ENCODE measurements around the gene CASTOR2. TPM values are rescaled to one million over a fixed set of nuclear protein-coding genes. Genes with fewer than 3 reads are reported as not detected.

CASTOR2 gene
- total RNA-seq, 1 donor = 4.5 TPM

DNA sequence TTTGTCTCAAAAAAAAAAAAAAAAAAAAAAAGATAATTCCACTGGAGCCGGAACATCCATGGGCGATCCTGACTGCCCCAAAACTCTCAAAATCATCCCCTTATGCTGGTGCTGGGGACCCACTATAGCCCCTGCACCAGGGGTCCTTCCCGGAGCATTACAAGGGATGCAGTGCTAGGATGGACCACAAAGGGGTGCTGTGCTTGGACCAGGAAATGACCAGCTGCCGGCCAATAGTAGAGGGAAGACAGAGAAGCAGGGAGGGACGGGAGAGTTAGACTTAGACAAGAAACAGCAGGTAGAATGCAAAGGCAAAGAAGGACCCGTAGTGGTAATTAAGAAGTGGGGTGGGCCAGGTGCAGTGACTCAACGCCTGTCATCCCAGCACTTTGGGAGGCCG is 68.6 kb downstream of the CASTOR2 start:
- H3K27me3 ChIP-seq (ENCODE audit: insufficient read depth, low read length) = no peaks in the 10 kb centered on the region
- no peak overlapping the region for H3K4me3 ChIP-seq (ENCODE audit: low read length)
- H3K4me1 ChIP-seq (ENCODE audit: insufficient read depth, low read length) = no peaks in the 10 kb centered on the region
- no peaks in the 10 kb centered on the region for H3K9me3 ChIP-seq (ENCODE audit: low read depth, low read length)

DNA sequence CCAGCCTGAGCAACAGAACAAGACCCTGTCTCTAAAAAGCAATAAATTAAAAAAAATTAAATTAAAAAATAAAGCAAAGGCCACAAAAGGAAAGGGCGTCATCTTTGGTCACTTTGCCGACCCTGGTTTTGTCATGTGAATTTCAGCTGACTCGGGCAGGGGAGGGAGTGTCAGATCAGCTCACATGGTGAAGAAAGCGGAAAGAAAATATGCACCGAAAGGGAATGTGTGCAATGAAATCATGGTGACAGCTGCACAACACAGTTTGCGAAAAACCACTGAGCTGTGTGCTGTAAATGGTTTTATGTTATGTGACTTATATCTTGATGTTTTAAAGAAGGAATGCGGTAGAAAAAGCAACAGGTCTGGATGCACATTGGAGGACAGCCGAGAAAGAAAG is 69.3 kb downstream of the CASTOR2 start:
- Histone ChIP-seq H3K27me3 (ENCODE audit: insufficient read depth, low read length) (no peaks in the 10 kb centered on the region), H3K4me1 (ENCODE audit: insufficient read depth, low read length) (no peaks in the 10 kb centered on the region), H3K9me3 (ENCODE audit: low read depth, low read length) (no peaks in the 10 kb centered on the region), H3K4me3 (ENCODE audit: low read length) (no peak overlapping the region)

DNA sequence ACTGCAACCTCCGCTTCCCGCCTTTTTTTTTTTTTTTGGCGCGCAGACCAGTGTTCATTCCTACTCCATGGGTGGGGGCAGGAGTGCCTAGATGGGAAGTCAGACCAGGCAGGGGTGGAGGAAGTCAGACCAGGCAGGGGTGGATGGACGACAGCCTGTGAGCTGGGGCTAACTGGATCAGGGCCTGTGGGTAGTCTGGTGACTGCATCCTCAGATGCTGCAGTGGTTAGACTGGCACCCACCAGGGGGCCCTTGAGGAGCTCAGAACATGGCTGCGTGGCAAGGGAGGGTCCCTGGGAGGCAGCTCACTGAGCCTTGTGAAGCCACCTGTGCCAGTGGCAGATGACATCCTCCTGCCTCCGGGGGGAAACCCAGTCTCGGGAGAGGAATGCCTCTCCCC is 74.0 kb downstream of the CASTOR2 start:
- H3K4me3 ChIP-seq (ENCODE audit: low read length) = no peak overlapping the region
- no peaks in the 10 kb centered on the region for H3K4me1 ChIP-seq (ENCODE audit: insufficient read depth, low read length)
- no peaks in the 10 kb centered on the region for H3K27me3 ChIP-seq (ENCODE audit: insufficient read depth, low read length)
- no peaks in the 10 kb centered on the region for H3K9me3 ChIP-seq (ENCODE audit: low read depth, low read length)

DNA sequence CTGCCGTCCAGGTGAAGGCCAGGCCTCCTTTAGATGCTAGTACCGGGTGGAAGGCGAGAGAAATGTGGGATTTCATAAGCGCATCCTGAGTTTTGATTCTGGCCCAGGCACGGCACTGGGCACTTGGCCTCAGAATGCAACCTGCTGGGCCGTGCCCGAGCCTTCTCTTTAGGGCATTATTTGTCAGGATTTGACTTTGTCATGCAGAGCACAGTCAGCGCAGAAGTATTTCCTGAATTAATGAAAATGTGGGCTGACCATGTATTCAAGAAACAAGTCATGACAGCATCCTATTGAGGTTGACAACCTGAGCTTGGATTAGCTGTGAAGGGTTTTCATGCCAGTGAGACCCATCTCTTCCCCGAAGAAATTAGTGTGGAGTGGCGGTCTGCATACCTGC is 74.7 kb downstream of the CASTOR2 start:
- Histone ChIP-seq H3K4me3 (ENCODE audit: low read length) (no peak overlapping the region), H3K9me3 (ENCODE audit: low read depth, low read length) (no peaks in the 10 kb centered on the region), H3K27me3 (ENCODE audit: insufficient read depth, low read length) (no peaks in the 10 kb centered on the region), H3K4me1 (ENCODE audit: insufficient read depth, low read length) (no peaks in the 10 kb centered on the region)

DNA sequence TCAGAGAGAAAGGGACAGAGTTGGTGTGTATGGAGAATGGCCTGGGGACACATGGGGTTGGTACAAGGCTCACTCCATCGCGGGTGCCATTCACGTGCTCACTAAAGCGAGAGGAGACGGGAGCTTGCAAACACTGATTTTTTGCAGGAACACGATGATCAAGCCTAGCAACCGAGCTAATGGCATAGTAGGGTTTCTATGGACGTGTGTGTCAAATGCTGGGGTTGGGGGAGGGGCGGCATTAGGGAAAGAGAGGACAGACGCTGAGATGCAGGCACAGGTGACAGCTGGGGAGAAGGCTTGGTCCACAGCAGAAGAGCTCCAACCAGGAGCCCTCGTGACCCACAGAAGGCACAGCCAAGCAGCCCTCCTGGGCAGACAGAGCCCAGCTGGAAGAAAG is 75.2 kb downstream of the CASTOR2 start:
- no peaks in the 10 kb centered on the region for H3K4me1 ChIP-seq (ENCODE audit: insufficient read depth, low read length)
- H3K9me3 ChIP-seq (ENCODE audit: low read depth, low read length) = no peaks in the 10 kb centered on the region
- H3K27me3 ChIP-seq (ENCODE audit: insufficient read depth, low read length) = no peaks in the 10 kb centered on the region
- no peak overlapping the region for H3K4me3 ChIP-seq (ENCODE audit: low read length)

DNA sequence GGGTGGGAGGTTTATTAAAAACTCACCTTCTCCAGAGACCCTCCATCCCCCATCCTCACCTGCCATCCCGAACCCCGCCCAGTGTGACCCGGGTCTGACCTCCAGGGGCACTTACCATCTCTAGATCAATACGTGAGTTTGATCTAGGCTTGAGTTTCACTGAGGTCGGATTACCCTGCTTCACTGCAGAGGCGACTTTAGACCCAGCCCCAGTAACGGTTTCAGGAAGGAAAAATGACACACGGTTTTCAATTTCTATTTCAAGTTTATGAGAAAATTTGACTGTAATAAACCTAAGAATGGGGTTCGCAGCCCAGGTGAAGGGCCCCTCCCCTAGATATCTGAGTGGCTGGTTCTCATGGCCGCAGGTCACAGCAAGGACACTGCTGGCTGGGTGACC is 76.0 kb downstream of the CASTOR2 start:
- H3K9me3 ChIP-seq (ENCODE audit: low read depth, low read length) = no peaks in the 10 kb centered on the region
- no peaks in the 10 kb centered on the region for H3K4me1 ChIP-seq (ENCODE audit: insufficient read depth, low read length)
- H3K4me3 ChIP-seq (ENCODE audit: low read length) = no peak overlapping the region
- H3K27me3 ChIP-seq (ENCODE audit: insufficient read depth, low read length) = no peaks in the 10 kb centered on the region

DNA sequence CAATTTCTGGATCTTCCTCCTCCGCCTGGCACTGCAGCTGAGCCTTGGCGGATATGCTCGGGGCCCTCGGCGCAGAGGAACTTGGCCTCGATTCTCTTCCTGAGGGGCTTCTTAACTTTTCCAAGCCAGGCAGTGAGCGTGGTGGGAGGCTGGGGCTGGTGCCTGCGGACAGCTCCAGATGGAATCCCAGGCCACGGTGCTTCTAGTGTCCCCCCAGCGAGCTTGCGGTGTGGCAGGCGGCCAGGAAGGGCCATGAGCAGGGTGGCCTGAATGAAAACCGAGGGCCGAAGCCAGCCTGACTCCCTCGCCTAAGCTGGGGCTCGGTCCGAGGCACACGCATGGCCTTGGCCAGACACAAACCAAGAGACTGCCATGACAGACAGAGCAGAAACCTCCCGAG is 77.8 kb downstream of the CASTOR2 start:
- no peaks in the 10 kb centered on the region for H3K4me1 ChIP-seq (ENCODE audit: insufficient read depth, low read length)
- H3K9me3 ChIP-seq (ENCODE audit: low read depth, low read length) = no peaks in the 10 kb centered on the region
- H3K27me3 ChIP-seq (ENCODE audit: insufficient read depth, low read length) = no peaks in the 10 kb centered on the region
- no peak overlapping the region for H3K4me3 ChIP-seq (ENCODE audit: low read length)

DNA sequence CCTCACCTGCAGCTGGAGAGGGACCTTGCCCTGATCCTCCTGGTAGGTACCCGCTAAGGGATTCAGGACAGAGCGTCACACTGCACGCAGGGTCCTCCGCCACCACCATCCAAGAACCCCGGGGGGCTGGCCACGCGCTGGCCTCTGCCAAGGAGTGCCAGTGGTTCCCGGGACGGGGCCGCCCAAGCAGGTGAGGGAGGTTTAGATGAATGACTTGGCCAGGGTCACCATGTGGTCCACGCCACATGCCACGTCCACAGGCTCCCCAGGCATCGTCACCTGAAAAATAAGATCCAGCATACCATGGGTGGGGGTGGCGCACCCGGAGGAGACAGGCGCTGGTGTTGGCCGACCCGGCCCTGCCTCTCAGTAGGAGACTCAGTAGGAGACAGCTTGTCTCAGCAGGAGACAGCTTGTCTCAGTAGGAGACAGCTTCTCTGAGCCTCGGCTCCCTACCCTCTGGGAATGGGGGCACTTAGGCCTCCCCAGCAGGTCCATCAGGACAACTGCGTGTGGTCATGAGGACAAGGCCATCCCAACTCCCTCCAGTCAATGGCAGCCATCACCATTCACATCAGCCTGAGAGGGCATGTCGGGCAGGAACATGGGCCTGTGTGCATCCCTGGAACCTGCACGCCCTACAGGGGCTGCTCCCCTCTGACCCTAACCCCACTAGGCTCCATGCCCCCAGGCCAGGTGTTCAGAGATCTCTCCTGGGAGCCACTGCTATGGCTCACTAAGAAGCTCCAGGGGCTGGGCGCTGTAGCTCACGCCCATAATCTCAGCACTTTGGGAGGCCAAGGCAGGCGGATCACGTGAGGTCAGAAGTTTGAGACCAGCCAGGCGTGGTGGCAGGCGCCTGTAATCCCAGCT is 78.6 kb downstream of the CASTOR2 start:
- H3K4me3 ChIP-seq (ENCODE audit: low read length) = no peak overlapping the region
- no peaks in the 10 kb centered on the region for H3K4me1 ChIP-seq (ENCODE audit: insufficient read depth, low read length)
- no peaks in the 10 kb centered on the region for H3K9me3 ChIP-seq (ENCODE audit: low read depth, low read length)
- H3K27me3 ChIP-seq (ENCODE audit: insufficient read depth, low read length) = no peaks in the 10 kb centered on the region

DNA sequence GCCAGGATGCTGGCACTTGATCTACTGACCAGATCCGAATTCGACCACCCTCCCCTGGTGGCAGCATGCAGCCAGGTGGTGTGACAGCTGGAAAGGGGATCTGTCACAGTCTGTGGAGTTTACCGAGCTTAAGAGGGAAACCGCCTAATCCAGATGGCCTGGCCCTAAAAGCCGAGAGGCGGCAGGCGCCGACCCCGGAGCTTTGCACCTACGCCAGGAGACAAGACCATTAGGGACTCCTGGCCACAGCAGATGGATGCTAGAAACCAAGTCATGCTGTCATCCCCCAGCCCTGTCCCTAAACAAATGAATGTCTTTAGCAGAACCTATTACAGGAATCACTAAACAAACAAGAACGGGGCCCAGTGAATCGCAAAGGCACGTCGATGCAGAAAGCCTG is 81.4 kb downstream of the CASTOR2 start:
- no peaks in the 10 kb centered on the region for H3K27me3 ChIP-seq (ENCODE audit: insufficient read depth, low read length)
- H3K9me3 ChIP-seq (ENCODE audit: low read depth, low read length) = no peaks in the 10 kb centered on the region
- H3K4me3 ChIP-seq (ENCODE audit: low read length) = no peak overlapping the region
- H3K4me1 ChIP-seq (ENCODE audit: insufficient read depth, low read length) = no peaks in the 10 kb centered on the region

DNA sequence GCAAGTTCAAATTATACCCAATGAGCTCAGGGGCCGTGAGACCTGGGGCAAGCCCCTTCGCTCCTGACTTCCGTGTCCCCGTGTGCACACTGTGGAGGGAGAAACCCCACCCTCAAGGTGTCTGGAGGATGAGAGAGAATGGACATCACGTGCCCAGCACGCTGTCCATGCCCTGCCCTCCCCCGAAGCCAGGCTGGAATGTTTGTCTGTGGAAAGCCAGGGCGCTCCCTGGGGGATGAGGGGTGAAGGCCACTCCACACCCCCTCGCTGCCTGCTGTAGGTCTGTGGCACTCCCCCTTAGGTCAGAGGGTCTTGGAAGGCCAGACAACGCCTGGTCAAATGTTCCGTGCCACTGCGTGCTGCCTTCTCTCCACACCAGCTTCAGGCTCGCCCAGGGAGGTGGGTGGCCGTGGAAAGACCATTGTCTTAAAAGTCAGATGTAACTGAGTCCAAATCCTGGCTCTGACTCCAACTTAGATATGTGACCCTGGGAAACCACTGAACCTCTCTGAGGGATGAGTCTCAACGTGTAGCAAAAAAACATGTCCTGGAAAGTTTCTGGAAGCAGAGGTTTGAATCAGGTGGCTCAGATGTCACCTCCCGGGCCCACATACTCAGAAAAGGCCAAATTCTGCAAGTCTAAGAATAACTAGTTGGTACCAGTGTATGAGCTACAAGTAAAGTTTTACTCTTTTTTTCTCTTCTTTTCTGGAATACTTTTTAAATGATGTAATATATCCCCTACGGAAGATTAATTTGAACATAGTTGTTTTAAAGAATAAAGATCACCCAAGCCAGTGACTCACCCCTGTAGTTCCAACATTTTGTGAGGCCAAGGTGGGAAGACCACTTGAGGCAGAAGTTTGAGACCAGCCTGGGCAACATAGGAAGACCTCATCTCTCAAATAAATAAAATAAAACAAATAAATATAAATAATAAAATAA is 84.2 kb downstream of the CASTOR2 start:
- H3K4me3 ChIP-seq (ENCODE audit: low read length) = no peak overlapping the region

DNA sequence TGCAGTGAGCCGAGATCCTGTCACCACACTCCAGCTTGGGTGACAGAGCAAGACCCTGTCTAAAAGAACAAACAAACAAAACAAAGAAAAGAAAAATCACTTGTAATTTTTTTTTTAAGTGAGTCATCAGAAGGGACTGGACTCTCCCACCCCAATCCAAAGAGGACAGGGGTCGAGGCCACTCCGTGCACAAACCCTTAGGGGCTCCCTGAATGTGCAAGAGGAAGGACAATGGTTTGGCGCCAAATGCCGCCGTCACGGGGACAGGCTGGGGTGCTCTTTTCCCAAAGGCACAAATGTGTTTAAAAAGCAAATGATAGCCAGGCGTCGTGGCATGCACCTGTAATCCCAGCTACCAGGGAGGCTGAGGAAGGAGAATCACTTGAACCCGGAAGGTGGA is 85.3 kb downstream of the CASTOR2 start:
- Histone ChIP-seq H3K9me3 (ENCODE audit: low read depth, low read length) (no peaks in the 10 kb centered on the region), H3K27me3 (ENCODE audit: insufficient read depth, low read length) (no peaks in the 10 kb centered on the region), H3K4me1 (ENCODE audit: insufficient read depth, low read length) (no peaks in the 10 kb centered on the region), H3K4me3 (ENCODE audit: low read length) (no peak overlapping the region)

More for the DNA sequence above, 84.2 kb downstream of the CASTOR2 start:
- no peaks in the 10 kb centered on the region for H3K9me3 ChIP-seq (ENCODE audit: low read depth, low read length)
- no peaks in the 10 kb centered on the region for H3K4me1 ChIP-seq (ENCODE audit: insufficient read depth, low read length)
- no peaks in the 10 kb centered on the region for H3K27me3 ChIP-seq (ENCODE audit: insufficient read depth, low read length)

DNA sequence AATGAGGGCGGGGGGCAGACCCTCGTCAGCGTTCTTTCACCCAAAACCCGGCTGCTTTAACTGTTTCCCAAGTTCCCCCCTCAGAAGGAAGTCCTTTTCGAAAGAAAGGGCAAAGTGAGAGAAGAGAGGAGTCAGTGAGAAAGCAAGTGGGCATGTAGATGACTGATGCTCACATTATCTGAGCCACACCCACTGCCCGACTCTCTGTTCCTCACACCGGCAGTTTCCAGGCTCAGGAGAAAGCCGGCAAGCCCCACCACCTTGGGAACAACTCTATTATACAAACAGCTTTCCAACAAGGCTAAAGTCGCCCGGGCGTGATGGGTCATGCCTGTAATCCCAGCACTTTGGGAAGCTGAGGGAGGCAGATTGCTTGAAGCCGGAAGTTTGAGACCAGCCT is 86.0 kb downstream of the CASTOR2 start:
- H3K4me3 ChIP-seq (ENCODE audit: low read length) = no peak overlapping the region
- H3K9me3 ChIP-seq (ENCODE audit: low read depth, low read length) = no peaks in the 10 kb centered on the region
- H3K4me1 ChIP-seq (ENCODE audit: insufficient read depth, low read length) = no peaks in the 10 kb centered on the region
- no peaks in the 10 kb centered on the region for H3K27me3 ChIP-seq (ENCODE audit: insufficient read depth, low read length)

DNA sequence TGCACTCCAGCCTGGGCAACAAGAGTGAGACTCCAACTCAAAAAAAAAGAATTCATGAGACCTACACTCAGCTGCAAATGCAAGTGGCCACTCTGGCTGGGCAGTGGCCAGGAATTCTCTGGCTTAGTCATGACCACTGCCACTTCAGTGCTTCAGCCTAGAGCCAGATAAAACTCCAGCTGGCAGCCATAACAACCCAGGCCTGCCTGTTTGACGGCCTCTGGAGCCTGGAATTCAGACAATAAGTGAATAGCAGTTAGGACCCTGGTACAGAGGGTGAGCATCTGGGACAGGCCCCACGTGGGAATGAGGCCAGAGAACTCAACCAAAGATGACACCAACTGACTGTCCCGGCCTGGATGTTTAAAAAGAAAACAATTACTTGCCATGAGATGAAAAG is 90.2 kb downstream of the CASTOR2 start:
- Histone ChIP-seq H3K4me1 (ENCODE audit: insufficient read depth, low read length) (no peaks in the 10 kb centered on the region), H3K4me3 (ENCODE audit: low read length) (no peak overlapping the region), H3K9me3 (ENCODE audit: low read depth, low read length) (no peaks in the 10 kb centered on the region), H3K27me3 (ENCODE audit: insufficient read depth, low read length) (no peaks in the 10 kb centered on the region)

DNA sequence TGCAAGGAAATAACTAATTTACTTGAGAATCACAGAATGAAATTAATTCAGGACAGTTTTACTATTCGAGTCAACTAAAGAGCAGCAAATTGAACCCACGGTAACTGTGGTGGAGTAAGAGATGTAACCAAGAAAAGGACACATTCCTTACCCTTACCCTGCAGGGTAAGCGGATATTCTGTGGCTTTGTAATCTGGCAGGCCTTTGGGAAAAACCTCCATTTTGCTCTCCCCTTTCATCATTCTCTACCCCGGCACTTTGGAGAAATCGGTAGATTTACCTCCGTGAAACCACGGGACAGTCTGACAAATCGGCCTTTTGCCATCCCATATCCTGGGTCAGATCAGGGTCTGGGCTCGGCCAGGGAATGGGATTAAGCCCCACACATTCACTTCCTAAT is 90.7 kb downstream of the CASTOR2 start:
- Histone ChIP-seq H3K4me1 (ENCODE audit: insufficient read depth, low read length) (no peaks in the 10 kb centered on the region), H3K27me3 (ENCODE audit: insufficient read depth, low read length) (no peaks in the 10 kb centered on the region), H3K4me3 (ENCODE audit: low read length) (no peak overlapping the region), H3K9me3 (ENCODE audit: low read depth, low read length) (no peaks in the 10 kb centered on the region)
